HL-60/S4 (cell line): ENCODE measurements around the gene PDP2.

Experiments
- in situ Hi-C: fragments of 300-500 bp; cut with MboI; formaldehyde crosslinking; loops from 2 replicates; pipeline ENCODE4 v1.14.3; 2022; ENCODE audit warnings: low sequenced_read_pairs

The PDP2 gene

GRCh38 chr16:66916518-66916917 is 36.2 kb downstream of the PDP2 start:
- in situ Hi-C loops, result no loop called here

GRCh38 chr16:66917741-66918140 is 37.4 kb downstream of the PDP2 start:
- in situ Hi-C loops, result no loop called here

GRCh38 chr16:66918355-66918754 is 38.0 kb downstream of the PDP2 start:
- in situ Hi-C loops, result no loop called here

GRCh38 chr16:66918803-66919568 is 38.7 kb downstream of the PDP2 start, which contains the start of gene CDH16:
Gene CDH16, minus strand, starts transcription at chr16:66918885. Its CDS starts 820 bp downstream, at chr16:66918065.
- in situ Hi-C loops, result no loop called here

GRCh38 chr16:66919569-66920298 is 39.4 kb downstream of the PDP2 start:
- in situ Hi-C loops, result no loop called here

- in situ Hi-C loops, result no loop called here
These were observed 39.9 kb downstream of the PDP2 start for GRCh38 chr16:66920299-66920590.

- in situ Hi-C loops, result no loop called here
These were observed 40.8 kb downstream of the PDP2 start for GRCh38 chr16:66920924-66921680.

- in situ Hi-C loops, result no loop called here
These were observed 41.6 kb downstream of the PDP2 start for GRCh38 chr16:66921729-66922450.

- in situ Hi-C loops, result no loop called here
These were observed 43.0 kb downstream of the PDP2 start for GRCh38 chr16:66923247-66923731.

- in situ Hi-C loops, result no loop called here
These were observed 43.6 kb downstream of the PDP2 start for GRCh38 chr16:66923866-66924265.

- in situ Hi-C loops, result no loop called here
These were observed 44.4 kb downstream of the PDP2 start for GRCh38 chr16:66924527-66925321.

GRCh38 chr16:66925322-66925840 is 45.1 kb downstream of the PDP2 start, which contains the start of gene RRAD:
Gene RRAD, minus strand, starts transcription at chr16:66925535. Its CDS starts 356 bp downstream, at chr16:66925179.
- in situ Hi-C loops, result no loop called here

- in situ Hi-C loops, result no loop called here
These were observed 46.0 kb downstream of the PDP2 start for GRCh38 chr16:66926171-66926947.

- in situ Hi-C loops, result no loop called here
These were observed 46.7 kb downstream of the PDP2 start for GRCh38 chr16:66926961-66927436.

GRCh38 chr16:66927918-66928649 is 47.8 kb downstream of the PDP2 start:
- in situ Hi-C loops, result no loop called here

GRCh38 chr16:66928702-66929388 is 48.5 kb downstream of the PDP2 start:
- in situ Hi-C loops, result no loop called here

GRCh38 chr16:66930189-66930588 is 49.9 kb downstream of the PDP2 start:
- in situ Hi-C loops, result no loop called here

- in situ Hi-C loops, result no loop called here
These were observed 51.4 kb downstream of the PDP2 start for GRCh38 chr16:66931665-66932064.
